K562 (cell line): ENCODE measurements around the gene NEB. TPM values are rescaled to one million over a fixed set of nuclear protein-coding genes. Genes with fewer than 3 reads are reported as not detected.

ENCODE experiments used
- ATAC-seq: fragments of 200-7000 bp; cut with Tn5 transposase; 3 replicates; pipeline ENCODE4 v1.9.1; 2020; ENCODE audit warnings: moderate library complexity
- BruUV-seq: library from RNA; stranded (reverse); fragments of 400-500 nt; replicated peaks from 2 replicates; lab custom pipeline; 2021; lab: Mats Ljungman, UMichigan
- CTCF ChIA-PET: fragments of 300-600 bp; formaldehyde crosslinking; extraction: SDS; loops from one replicate; lab custom pipeline; 2021; ENCODE audit warnings: low intra/inter-chr PET ratio; lab: Yijun Ruan, JAX
- POLR2A ChIA-PET: fragments of 300-600, 350-650 bp; sonication (Branson Sonifier 250); formaldehyde crosslinking; extraction: SDS; loops from one replicate; lab custom pipeline; 2021; ENCODE audit warnings: antibody characterized with exemption, inconsistent platforms; lab: Yijun Ruan, JAX
- DNase-seq, 4 experiments: peaks; one replicate each; pipeline versions ENCODE4 v3.0.0 to v3.0.0-alpha.2; 2011 to 2018; ENCODE audit warnings: low spot score in 3 of 4, mixed read lengths in 3 of 4; ENCODE audit errors: extremely low read depth in 1 of 4
- FAIRE-seq: peaks from 2 replicates; lab custom pipeline; 2011; peaks lifted over from hg19 to GRCh38; lab: Jason Lieb, UNC
- H2AFZ ChIP-seq: 2 replicates; pipeline ENCODE4 v1.6.0; 2011; ENCODE audit warnings: low read depth, low read length, control low read depth, inconsistent platforms
- H3K27ac ChIP-seq: fragments of 200-600 bp; 3 replicates; pipeline ENCODE4 v1.8.0; 2011; ENCODE audit warnings: low read depth, mild to moderate bottlenecking, control low read depth, inconsistent platforms, low read length, moderate library complexity, mixed read lengths; ENCODE audit errors: extremely low read depth
- H3K27me3 ChIP-seq, 2 experiments: fragments of 300-600 bp in 1 of 2; 2 replicates in 1 of 2; 3 replicates in 1 of 2; pipeline versions ENCODE4 v1.6.0 to v1.8.0; 2011; ENCODE audit warnings: inconsistent platforms in 2 of 2, low read length in 2 of 2, mild to moderate bottlenecking in 1 of 2, mixed read lengths in 1 of 2, moderate library complexity in 1 of 2; ENCODE audit not compliant: control insufficient read depth in 2 of 2, insufficient read depth in 2 of 2
- H3K36me3 ChIP-seq: fragments of 300-600 bp; 3 replicates; pipeline ENCODE4 v1.8.0; 2011; ENCODE audit warnings: mild to moderate bottlenecking, low read length, inconsistent platforms; ENCODE audit not compliant: control insufficient read depth, insufficient read depth
- H3K4me1 ChIP-seq, 2 experiments: fragments of 200-600 bp in 1 of 2; replicated peaks in 1 of 2; 2 replicates in 1 of 2; 3 replicates in 1 of 2; pipeline versions ENCODE4 v1.5.1 to v1.8.0; 2011; ENCODE audit warnings: inconsistent platforms in 2 of 2, low read length in 2 of 2, mild to moderate bottlenecking in 1 of 2, mixed read lengths in 1 of 2, moderate library complexity in 1 of 2; ENCODE audit not compliant: control insufficient read depth in 2 of 2, insufficient read depth in 2 of 2
- H3K4me2 ChIP-seq: 2 replicates; pipeline ENCODE4 v1.6.1; 2011; ENCODE audit warnings: low read length, control low read depth, inconsistent platforms, mixed read lengths; ENCODE audit not compliant: insufficient read depth
- H3K4me3 ChIP-seq: fragments of 200-600 bp; sonication (generic), shearing (Covaris generic); 2 replicates; pipeline ENCODE4 v1.5.1; 2016; ENCODE audit warnings: control low read depth, inconsistent platforms
- H3K79me2 ChIP-seq: fragments of 200-600 bp; 3 replicates; pipeline ENCODE4 v1.8.0; 2011; ENCODE audit warnings: low read length, inconsistent platforms; ENCODE audit not compliant: control insufficient read depth, insufficient read depth
- H3K9ac ChIP-seq, 2 experiments: 2 replicates each; pipeline versions ENCODE4 v1.6.0 to v1.6.1; 2011; ENCODE audit warnings: low read depth in 2 of 2, low read length in 2 of 2, control low read depth in 1 of 2, inconsistent platforms in 1 of 2, mild to moderate bottlenecking in 1 of 2, mixed read lengths in 1 of 2; ENCODE audit not compliant: insufficient read depth in 1 of 2
- H3K9me1 ChIP-seq: one replicate; pipeline ENCODE4 v1.6.0; 2011; ENCODE audit warnings: inconsistent platforms, mild to moderate bottlenecking, low read length, moderate library complexity; ENCODE audit not compliant: control insufficient read depth, insufficient read depth
- H3K9me3 ChIP-seq: replicated peaks from 2 replicates; pipeline ENCODE4 v1.5.1; 2011; ENCODE audit warnings: low read depth, low read length, inconsistent platforms; ENCODE audit not compliant: control insufficient read depth, insufficient read depth
- H4K20me1 ChIP-seq: replicated peaks from 2 replicates; pipeline ENCODE4 v1.6.1; 2011; ENCODE audit warnings: low read length, inconsistent platforms, mixed read lengths; ENCODE audit not compliant: control insufficient read depth, insufficient read depth
- CEBPZ ChIP-seq: fragments of 150-350 bp; IDR thresholded peaks from 2 replicates; pipeline ENCODE4 v1.6.1; 2014; ENCODE audit warnings: low read depth, mild to moderate bottlenecking, low read length, borderline replicate concordance
- CTBP1 ChIP-seq: fragments of 450-650 bp; IDR thresholded peaks from 2 replicates; pipeline ENCODE4 v1.6.1; 2016; ENCODE audit warnings: borderline replicate concordance
- E2F3 ChIP-seq: fragments of 250-450 bp; sonication (Bioruptor Pico); IDR thresholded peaks from 2 replicates; pipeline ENCODE4 v1.4.0; 2020; ENCODE audit warnings: mild to moderate bottlenecking
- FOXO4 ChIP-seq: fragments of 450-650 bp; formaldehyde crosslinking; IDR thresholded peaks from 2 replicates; pipeline ENCODE4 v1.4.0; 2020; ENCODE audit warnings: mild to moderate bottlenecking, moderate library complexity
- HNRNPH1 ChIP-seq: fragments of 200-400 bp; formaldehyde crosslinking; optimal IDR thresholded peaks from 2 replicates; pipeline ENCODE3; 2017; ENCODE audit warnings: low read depth, mild to moderate bottlenecking, low read length, moderate library complexity
- PREB ChIP-seq: sonication (generic); formaldehyde crosslinking; IDR thresholded peaks from 2 replicates; pipeline ENCODE4 v1.8.1; 2023; ENCODE audit warnings: mild to moderate bottlenecking, missing genetic modification reagents
- ZNF764 ChIP-seq: fragments of 250-450 bp; sonication (Bioruptor Pico); IDR thresholded peaks from 2 replicates; pipeline ENCODE4 v1.4.0; 2020; ENCODE audit warnings: low read depth, mild to moderate bottlenecking, moderate library complexity
- WGBS: fragments of 100-300 bp; shearing (Covaris generic); methylation state at CpG from one replicate; pipeline ENCODE4 v1.1.6; 2016; ENCODE audit warnings: low coverage, mixed read lengths; ENCODE audit not compliant: insufficient coverage; ENCODE audit errors: missing lambda C conversion rate; 5-methylcytosine and 5-hydroxymethylcytosine counted together
- in situ Hi-C: fragments of 300-500 bp; cut with MboI; formaldehyde crosslinking; loops from 4 replicates; pipeline ENCODE4 v1.15.0; 2018; ENCODE audit warnings: inconsistent platforms, mixed read lengths
- intact Hi-C: fragments of 100-400 bp; cut with micrococcal nuclease; formaldehyde crosslinking; loops from 2 replicates; pipeline ENCODE4 v1.14.2; 2022
- polyA plus RNA-seq, 8 experiments: library from polyadenylated mRNA; depleted of rRNA in 4 of 8; stranded (reverse) in 5 of 8; unstranded in 3 of 8; fragments of >200 nt; fragmentation: Nextera tagmentation in 2 of 8; fragmentation: Illumina TruSeq in 1 of 8; extraction: Ambion mirVana in 2 of 8; extraction: Trizol in 1 of 8; gene quantifications; 2 replicates each; pipeline versions ENCODE4 v1.2.1 to v1.2.3, GENCODE V29; 2011 to 2014; ENCODE audit warnings: inconsistent platforms in 1 of 8, missing spikeins in 1 of 8
- total RNA-seq, 7 experiments: library from RNA; depleted of rRNA in 6 of 7; stranded (reverse); fragments of >200 nt in 6 of 7; fragmentation: Illumina TruSeq in 2 of 7; extraction: Trizol in 2 of 7; gene quantifications; 2 replicates each; pipeline versions ENCODE4 v1.2.1 to v1.2.3, GENCODE V29; 2011 to 2021; ENCODE audit warnings: low replicate concordance in 1 of 7
- TF ChIP-seq, protein P1 (sequence below): fragments of 250-450 bp; sonication (Bioruptor Pico); IDR thresholded peaks from 2 replicates; pipeline ENCODE4 v1.5.0; 2022; ENCODE audit warnings: mild to moderate bottlenecking
- TF ChIP-seq, protein P2 (sequence below): sonication (generic); formaldehyde crosslinking; IDR thresholded peaks from 2 replicates; pipeline ENCODE4 v1.9.0; 2022; ENCODE audit warnings: mild to moderate bottlenecking, missing genetic modification reagents

NEB gene
- total and polyA plus RNA-seq, 9 of the 15 experiments (the other 6 are each of a cell fraction or from before 2014, with no cell fraction given): 1.7 to 3.8 (median 2.9) TPM

DNA sequence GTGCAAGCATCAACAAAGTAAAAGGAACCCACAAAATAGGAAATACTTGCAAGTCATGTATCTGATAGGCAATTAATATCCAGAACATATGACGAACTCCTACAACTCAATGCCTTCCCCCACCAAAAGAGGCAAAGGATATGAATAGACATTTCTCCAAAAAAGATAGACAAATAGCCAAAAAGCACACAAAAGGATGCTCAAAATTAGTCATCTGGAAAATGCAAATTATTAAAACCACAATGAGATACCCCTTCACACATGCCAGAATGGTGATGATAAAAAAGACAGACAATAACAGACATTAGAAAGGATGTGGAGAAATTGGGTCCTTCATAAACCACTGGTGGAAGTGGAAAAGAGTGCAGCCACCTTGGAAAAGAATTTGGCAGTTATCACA, 248.2 kb downstream of the NEB start:
- Histone ChIP-seq H3K27me3 (no peaks in the 10 kb centered on the region), H2AFZ (no peak overlapping the region), H3K79me2 (no peaks in the 10 kb centered on the region), H3K4me3 (no peak overlapping the region), H4K20me1 (no peaks in the 10 kb centered on the region), H3K9me3 (no peaks in the 10 kb centered on the region), H3K9me1 (no peaks in the 10 kb centered on the region), H3K27ac (no peak overlapping the region), H3K4me1 (no peaks in the 10 kb centered on the region), H3K4me2 (no peak overlapping the region), H3K9ac (no peak overlapping the region), H3K36me3 (peaks cover 60% of the 10 kb centered on the region)
- TSS peak; percentile 12 for BruUV-seq
- in situ Hi-C loops: no loop called here
- DNase-seq (no peak), ATAC-seq (no peak), FAIRE-seq (no peak)
- ChIA-PET POLR2A (no interaction called here), CTCF (no interaction called here)
- intact Hi-C loops: no loop called here
- WGBS: 86% methylated on average over 1 of the region's 1 CpG
- TF ChIP-seq FOXO4 (CRISPR knock-in tag) (no peak), CTBP1 (no peak), ZNF764 (CRISPR knock-in tag) (no peak), CEBPZ (no peak), HNRNPH1 (no peak), PREB (no peak), E2F3 (no peak)
- TF ChIP-seq, protein P1, sequence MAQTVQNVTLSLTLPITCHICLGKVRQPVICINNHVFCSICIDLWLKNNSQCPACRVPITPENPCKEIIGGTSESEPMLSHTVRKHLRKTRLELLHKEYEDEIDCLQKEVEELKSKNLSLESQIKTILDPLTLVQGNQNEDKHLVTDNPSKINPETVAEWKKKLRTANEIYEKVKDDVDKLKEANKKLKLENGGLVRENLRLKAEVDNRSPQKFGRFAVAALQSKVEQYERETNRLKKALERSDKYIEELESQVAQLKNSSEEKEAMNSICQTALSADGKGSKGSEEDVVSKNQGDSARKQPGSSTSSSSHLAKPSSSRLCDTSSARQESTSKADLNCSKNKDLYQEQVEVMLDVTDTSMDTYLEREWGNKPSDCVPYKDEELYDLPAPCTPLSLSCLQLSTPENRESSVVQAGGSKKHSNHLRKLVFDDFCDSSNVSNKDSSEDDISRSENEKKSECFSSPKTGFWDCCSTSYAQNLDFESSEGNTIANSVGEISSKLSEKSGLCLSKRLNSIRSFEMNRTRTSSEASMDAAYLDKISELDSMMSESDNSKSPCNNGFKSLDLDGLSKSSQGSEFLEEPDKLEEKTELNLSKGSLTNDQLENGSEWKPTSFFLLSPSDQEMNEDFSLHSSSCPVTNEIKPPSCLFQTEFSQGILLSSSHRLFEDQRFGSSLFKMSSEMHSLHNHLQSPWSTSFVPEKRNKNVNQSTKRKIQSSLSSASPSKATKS: no peak
- TF ChIP-seq, protein P2, sequence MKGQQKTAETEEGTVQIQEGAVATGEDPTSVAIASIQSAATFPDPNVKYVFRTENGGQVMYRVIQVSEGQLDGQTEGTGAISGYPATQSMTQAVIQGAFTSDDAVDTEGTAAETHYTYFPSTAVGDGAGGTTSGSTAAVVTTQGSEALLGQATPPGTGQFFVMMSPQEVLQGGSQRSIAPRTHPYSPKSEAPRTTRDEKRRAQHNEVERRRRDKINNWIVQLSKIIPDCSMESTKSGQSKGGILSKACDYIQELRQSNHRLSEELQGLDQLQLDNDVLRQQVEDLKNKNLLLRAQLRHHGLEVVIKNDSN: no peak
